Astrocyte of the cerebellum (primary cell): ENCODE results near the gene TP63.

ENCODE experiments used
- DNase-seq: peaks from one replicate; pipeline ENCODE4 v3.0.0-alpha.2; 2011; ENCODE audit warnings: low read depth
- H3K4me3 ChIP-seq: 2 replicates; pipeline ENCODE4 v1.5.1; 2011; ENCODE audit warnings: mild to moderate bottlenecking, low read depth, low read length, moderate library complexity
- in situ Hi-C: cut with HindIII; loops from 2 replicates; pipeline ENCODE4 v1.10.0; 2017; ENCODE audit warnings: low sequenced_read_pairs
- TF ChIP-seq, protein P1 (sequence below): IDR thresholded peaks from 2 replicates; pipeline ENCODE4 v1.5.1; 2012; ENCODE audit warnings: low read length, low read depth, moderate library complexity, mild to moderate bottlenecking; ENCODE audit errors: missing control alignments

TP63 gene

GRCh38 chr3:189945935-189946709 lies 314.9 kb downstream of the TP63 start:
- TF ChIP-seq, protein P1, sequence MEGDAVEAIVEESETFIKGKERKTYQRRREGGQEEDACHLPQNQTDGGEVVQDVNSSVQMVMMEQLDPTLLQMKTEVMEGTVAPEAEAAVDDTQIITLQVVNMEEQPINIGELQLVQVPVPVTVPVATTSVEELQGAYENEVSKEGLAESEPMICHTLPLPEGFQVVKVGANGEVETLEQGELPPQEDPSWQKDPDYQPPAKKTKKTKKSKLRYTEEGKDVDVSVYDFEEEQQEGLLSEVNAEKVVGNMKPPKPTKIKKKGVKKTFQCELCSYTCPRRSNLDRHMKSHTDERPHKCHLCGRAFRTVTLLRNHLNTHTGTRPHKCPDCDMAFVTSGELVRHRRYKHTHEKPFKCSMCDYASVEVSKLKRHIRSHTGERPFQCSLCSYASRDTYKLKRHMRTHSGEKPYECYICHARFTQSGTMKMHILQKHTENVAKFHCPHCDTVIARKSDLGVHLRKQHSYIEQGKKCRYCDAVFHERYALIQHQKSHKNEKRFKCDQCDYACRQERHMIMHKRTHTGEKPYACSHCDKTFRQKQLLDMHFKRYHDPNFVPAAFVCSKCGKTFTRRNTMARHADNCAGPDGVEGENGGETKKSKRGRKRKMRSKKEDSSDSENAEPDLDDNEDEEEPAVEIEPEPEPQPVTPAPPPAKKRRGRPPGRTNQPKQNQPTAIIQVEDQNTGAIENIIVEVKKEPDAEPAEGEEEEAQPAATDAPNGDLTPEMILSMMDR: no peak
- no peak overlapping the region for H3K4me3 ChIP-seq
- DNase-seq: no peak
- in situ Hi-C loops: no loop called here
